Measurements from ENCODE around the gene OR51B2.

The OR51B2 gene

DNA sequence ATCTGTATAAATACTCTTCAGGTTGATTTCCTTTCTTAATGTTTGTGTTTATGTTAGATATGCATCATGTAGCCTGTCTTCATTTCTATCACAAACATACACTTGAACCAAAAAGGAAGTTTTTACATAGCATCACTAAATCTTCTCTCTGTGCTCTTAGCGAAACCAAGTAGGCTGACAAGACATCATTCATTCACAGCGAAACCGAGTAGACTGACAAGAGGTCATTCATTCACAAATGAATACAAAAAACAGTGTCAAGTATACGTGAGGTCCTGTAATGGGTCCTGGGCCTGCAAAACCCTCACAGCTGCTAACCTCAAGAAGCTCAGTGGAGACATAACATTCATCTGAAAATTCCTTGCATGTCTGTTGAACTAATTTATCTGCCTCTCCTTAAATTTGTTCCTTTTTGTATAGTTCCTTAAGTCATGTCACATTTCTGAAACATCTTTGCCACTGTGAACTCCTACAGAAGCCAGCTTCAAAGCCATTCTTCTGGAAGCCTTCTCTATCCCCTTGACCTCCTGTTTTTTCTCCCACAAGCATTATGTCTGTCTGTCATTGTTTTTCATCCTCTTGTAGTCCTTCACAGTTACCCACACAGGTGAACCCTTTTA, 44.5 kb downstream of the OR51B2 start:
- no peak for TF ChIP-seq ISL1 (CRISPR knock-in tag; IDR thresholded peaks at IDR 0.05)
- TF ChIP-seq ARNTL (CRISPR knock-in tag; IDR thresholded peaks at IDR 0.05; ENCODE audit: borderline replicate concordance, low read depth) = no peak
- no peak for TF ChIP-seq BACH2 (CRISPR knock-in tag; IDR thresholded peaks at IDR 0.05; ENCODE audit: borderline replicate concordance)
- TF ChIP-seq TOX (CRISPR knock-in tag; IDR thresholded peaks at IDR 0.05; ENCODE audit: borderline replicate concordance) = no peak
- TF ChIP-seq, protein P1, sequence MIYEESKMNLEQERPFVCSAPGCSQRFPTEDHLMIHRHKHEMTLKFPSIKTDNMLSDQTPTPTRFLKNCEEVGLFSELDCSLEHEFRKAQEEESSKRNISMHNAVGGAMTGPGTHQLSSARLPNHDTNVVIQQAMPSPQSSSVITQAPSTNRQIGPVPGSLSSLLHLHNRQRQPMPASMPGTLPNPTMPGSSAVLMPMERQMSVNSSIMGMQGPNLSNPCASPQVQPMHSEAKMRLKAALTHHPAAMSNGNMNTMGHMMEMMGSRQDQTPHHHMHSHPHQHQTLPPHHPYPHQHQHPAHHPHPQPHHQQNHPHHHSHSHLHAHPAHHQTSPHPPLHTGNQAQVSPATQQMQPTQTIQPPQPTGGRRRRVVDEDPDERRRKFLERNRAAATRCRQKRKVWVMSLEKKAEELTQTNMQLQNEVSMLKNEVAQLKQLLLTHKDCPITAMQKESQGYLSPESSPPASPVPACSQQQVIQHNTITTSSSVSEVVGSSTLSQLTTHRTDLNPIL (CRISPR knock-in tag; IDR thresholded peaks at IDR 0.05; ENCODE audit: low read depth) = no peak
- TF ChIP-seq, protein P2, sequence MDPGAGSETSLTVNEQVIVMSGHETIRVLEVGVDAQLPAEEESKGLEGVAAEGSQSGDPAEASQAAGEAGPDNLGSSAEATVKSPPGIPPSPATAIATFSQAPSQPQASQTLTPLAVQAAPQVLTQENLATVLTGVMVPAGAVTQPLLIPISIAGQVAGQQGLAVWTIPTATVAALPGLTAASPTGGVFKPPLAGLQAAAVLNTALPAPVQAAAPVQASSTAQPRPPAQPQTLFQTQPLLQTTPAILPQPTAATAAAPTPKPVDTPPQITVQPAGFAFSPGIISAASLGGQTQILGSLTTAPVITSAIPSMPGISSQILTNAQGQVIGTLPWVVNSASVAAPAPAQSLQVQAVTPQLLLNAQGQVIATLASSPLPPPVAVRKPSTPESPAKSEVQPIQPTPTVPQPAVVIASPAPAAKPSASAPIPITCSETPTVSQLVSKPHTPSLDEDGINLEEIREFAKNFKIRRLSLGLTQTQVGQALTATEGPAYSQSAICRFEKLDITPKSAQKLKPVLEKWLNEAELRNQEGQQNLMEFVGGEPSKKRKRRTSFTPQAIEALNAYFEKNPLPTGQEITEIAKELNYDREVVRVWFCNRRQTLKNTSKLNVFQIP (CRISPR knock-in tag; IDR thresholded peaks at IDR 0.05; ENCODE audit: borderline replicate concordance, low read depth) = no peak
- no peak for TF ChIP-seq TCF4 (CRISPR knock-in tag; IDR thresholded peaks at IDR 0.05; ENCODE audit: borderline replicate concordance)
- no peak for TF ChIP-seq GLIS3 (CRISPR knock-in tag; IDR thresholded peaks at IDR 0.05)
- no peak for TF ChIP-seq ZFP3 (CRISPR knock-in tag; IDR thresholded peaks at IDR 0.05)
- no peak for TF ChIP-seq ZNF70 (CRISPR knock-in tag; IDR thresholded peaks at IDR 0.05)
- no peak for TF ChIP-seq ZNF565 (CRISPR knock-in tag; conservative IDR thresholded peaks at IDR 0.05; ENCODE audit: low read depth)
- no peak for TF ChIP-seq ESRRG (CRISPR knock-in tag; IDR thresholded peaks at IDR 0.05)
- TF ChIP-seq, protein P3, sequence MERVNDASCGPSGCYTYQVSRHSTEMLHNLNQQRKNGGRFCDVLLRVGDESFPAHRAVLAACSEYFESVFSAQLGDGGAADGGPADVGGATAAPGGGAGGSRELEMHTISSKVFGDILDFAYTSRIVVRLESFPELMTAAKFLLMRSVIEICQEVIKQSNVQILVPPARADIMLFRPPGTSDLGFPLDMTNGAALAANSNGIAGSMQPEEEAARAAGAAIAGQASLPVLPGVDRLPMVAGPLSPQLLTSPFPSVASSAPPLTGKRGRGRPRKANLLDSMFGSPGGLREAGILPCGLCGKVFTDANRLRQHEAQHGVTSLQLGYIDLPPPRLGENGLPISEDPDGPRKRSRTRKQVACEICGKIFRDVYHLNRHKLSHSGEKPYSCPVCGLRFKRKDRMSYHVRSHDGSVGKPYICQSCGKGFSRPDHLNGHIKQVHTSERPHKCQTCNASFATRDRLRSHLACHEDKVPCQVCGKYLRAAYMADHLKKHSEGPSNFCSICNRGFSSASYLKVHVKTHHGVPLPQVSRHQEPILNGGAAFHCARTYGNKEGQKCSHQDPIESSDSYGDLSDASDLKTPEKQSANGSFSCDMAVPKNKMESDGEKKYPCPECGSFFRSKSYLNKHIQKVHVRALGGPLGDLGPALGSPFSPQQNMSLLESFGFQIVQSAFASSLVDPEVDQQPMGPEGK (CRISPR knock-in tag; IDR thresholded peaks at IDR 0.05; ENCODE audit: borderline replicate concordance) = no peak
- no peak for TF ChIP-seq RARB (CRISPR knock-in tag; IDR thresholded peaks at IDR 0.05)
- TF ChIP-seq PPARA (CRISPR knock-in tag; IDR thresholded peaks at IDR 0.05; ENCODE audit: borderline replicate concordance) = no peak
- no peak for TF ChIP-seq ZNF8 (CRISPR knock-in tag; IDR thresholded peaks at IDR 0.05)
- no peak for TF ChIP-seq ZC3H10 (CRISPR knock-in tag; IDR thresholded peaks at IDR 0.05)
- TF ChIP-seq, protein P4, sequence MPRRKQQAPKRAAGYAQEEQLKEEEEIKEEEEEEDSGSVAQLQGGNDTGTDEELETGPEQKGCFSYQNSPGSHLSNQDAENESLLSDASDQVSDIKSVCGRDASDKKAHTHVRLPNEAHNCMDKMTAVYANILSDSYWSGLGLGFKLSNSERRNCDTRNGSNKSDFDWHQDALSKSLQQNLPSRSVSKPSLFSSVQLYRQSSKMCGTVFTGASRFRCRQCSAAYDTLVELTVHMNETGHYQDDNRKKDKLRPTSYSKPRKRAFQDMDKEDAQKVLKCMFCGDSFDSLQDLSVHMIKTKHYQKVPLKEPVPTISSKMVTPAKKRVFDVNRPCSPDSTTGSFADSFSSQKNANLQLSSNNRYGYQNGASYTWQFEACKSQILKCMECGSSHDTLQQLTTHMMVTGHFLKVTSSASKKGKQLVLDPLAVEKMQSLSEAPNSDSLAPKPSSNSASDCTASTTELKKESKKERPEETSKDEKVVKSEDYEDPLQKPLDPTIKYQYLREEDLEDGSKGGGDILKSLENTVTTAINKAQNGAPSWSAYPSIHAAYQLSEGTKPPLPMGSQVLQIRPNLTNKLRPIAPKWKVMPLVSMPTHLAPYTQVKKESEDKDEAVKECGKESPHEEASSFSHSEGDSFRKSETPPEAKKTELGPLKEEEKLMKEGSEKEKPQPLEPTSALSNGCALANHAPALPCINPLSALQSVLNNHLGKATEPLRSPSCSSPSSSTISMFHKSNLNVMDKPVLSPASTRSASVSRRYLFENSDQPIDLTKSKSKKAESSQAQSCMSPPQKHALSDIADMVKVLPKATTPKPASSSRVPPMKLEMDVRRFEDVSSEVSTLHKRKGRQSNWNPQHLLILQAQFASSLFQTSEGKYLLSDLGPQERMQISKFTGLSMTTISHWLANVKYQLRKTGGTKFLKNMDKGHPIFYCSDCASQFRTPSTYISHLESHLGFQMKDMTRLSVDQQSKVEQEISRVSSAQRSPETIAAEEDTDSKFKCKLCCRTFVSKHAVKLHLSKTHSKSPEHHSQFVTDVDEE (CRISPR knock-in tag; IDR thresholded peaks at IDR 0.05) = no peak
- no peak for TF ChIP-seq CSDC2 (CRISPR knock-in tag; IDR thresholded peaks at IDR 0.05)
- no peak for ATAC-seq

DNA sequence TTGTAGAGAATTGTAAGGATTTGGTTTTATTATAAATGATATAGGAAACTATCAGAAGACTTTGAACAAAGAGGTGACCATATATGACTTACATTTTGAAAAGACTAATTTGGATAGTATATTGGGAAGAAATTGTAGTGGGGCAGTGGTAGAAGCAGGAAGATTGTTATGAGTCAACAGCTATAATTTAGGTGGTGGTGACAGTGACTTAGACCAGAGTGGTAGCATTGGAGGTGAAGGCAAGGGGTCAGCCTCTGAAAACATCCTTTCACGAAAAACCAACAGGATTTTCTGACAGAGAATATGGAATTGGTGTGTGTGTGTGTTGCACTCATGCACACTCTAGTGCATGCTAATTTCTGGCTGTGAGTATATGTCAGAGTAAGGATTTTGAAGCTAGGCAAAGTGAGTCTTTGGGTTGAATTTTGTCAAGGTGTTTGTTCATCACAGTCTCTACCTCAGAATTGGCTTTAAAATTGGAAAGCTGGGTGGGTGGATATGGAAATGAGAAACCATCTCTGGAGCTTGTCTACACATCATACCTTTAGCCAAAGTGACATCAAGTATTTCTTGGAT, 46.2 kb downstream of the OR51B2 start:
- no peak for ATAC-seq
- TF ChIP-seq ZFP3 (CRISPR knock-in tag; IDR thresholded peaks at IDR 0.05) (no peak), ZC3H10 (CRISPR knock-in tag; IDR thresholded peaks at IDR 0.05) (no peak), ZNF70 (CRISPR knock-in tag; IDR thresholded peaks at IDR 0.05) (no peak), GLIS3 (CRISPR knock-in tag; IDR thresholded peaks at IDR 0.05) (no peak), SNAI2 (CRISPR knock-in tag; IDR thresholded peaks at IDR 0.05) (no peak), ARNTL (CRISPR knock-in tag; IDR thresholded peaks at IDR 0.05; ENCODE audit: borderline replicate concordance, low read depth) (no peak), ISL1 (CRISPR knock-in tag; IDR thresholded peaks at IDR 0.05) (no peak), ESRRG (CRISPR knock-in tag; IDR thresholded peaks at IDR 0.05) (no peak), BACH2 (CRISPR knock-in tag; IDR thresholded peaks at IDR 0.05; ENCODE audit: borderline replicate concordance) (no peak)

DNA sequence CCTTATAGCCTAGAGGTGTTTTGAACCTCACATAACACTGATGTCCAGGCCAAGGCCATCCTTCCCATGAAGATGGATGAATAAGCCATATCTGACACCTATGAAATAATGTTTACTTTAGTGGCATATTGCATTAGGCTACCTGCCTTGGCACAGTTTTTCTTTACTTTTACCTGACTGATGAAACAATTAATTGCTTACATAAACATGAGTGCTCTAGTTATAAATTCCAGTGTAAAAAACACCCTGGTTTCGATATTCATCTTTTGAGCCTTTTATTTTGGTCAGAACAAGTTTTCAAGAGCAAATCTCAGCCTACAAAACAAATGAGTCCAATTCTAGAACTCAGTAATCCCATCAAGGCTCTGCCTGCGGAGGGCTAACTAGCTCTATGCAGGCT, 47.4 kb downstream of the OR51B2 start:
- no peak for ATAC-seq
- no peak for TF ChIP-seq TCF4 (CRISPR knock-in tag; IDR thresholded peaks at IDR 0.05; ENCODE audit: borderline replicate concordance)
- TF ChIP-seq, protein P4 (CRISPR knock-in tag; IDR thresholded peaks at IDR 0.05) = no peak
- no peak for TF ChIP-seq ZNF70 (CRISPR knock-in tag; IDR thresholded peaks at IDR 0.05)
- no peak for TF ChIP-seq ESRRG (CRISPR knock-in tag; IDR thresholded peaks at IDR 0.05)
- TF ChIP-seq, protein P1 (CRISPR knock-in tag; IDR thresholded peaks at IDR 0.05; ENCODE audit: low read depth) = no peak
- no peak for TF ChIP-seq ZC3H10 (CRISPR knock-in tag; IDR thresholded peaks at IDR 0.05)
- TF ChIP-seq, protein P2 (CRISPR knock-in tag; IDR thresholded peaks at IDR 0.05; ENCODE audit: borderline replicate concordance, low read depth) = no peak
- no peak for TF ChIP-seq TOX (CRISPR knock-in tag; IDR thresholded peaks at IDR 0.05; ENCODE audit: borderline replicate concordance)
- TF ChIP-seq ZFP3 (CRISPR knock-in tag; IDR thresholded peaks at IDR 0.05) = no peak
- TF ChIP-seq ARNTL (CRISPR knock-in tag; IDR thresholded peaks at IDR 0.05; ENCODE audit: borderline replicate concordance, low read depth) = no peak
- no peak for TF ChIP-seq OSR1 (CRISPR knock-in tag; IDR thresholded peaks at IDR 0.05)
- TF ChIP-seq ZNF565 (CRISPR knock-in tag; conservative IDR thresholded peaks at IDR 0.05; ENCODE audit: low read depth) = no peak
- TF ChIP-seq GLIS3 (CRISPR knock-in tag; IDR thresholded peaks at IDR 0.05) = no peak

All from SK-N-SH treated with all-trans-retinoic acid at 6 μM for 48 hours (cell line).